HL-60 (cell line): ENCODE data around the gene BDH1.

Experiments
- DNase-seq, 2 experiments: peaks; one replicate each; pipeline ENCODE4 v3.0.0-alpha.2; 2010 to 2020; ENCODE audit warnings: low read depth in 1 of 2, low spot score in 1 of 2
- H3K27ac ChIP-seq: fragments of 250-450 bp; sonication (Bioruptor Pico); replicated peaks from 2 replicates; pipeline ENCODE4 v1.5.1; 2020; ENCODE audit warnings: mild to moderate bottlenecking, moderate library complexity
- H3K27me3 ChIP-seq: fragments of 250-450 bp; sonication (Bioruptor Pico); 2 replicates; pipeline ENCODE4 v1.5.1; 2021; ENCODE audit warnings: mild to moderate bottlenecking, moderate library complexity; ENCODE audit not compliant: insufficient read depth, poor library complexity, severe bottlenecking
- H3K4me3 ChIP-seq: replicated peaks from 2 replicates; pipeline ENCODE4 v1.5.1; 2011; ENCODE audit warnings: mild to moderate bottlenecking, control low read depth, low read length; ENCODE audit not compliant: insufficient read depth
- GABPA ChIP-seq: IDR thresholded peaks from 2 replicates; pipeline ENCODE4 v1.6.1; 2012; ENCODE audit warnings: low read depth
- POLR2AphosphoS5 ChIP-seq: IDR thresholded peaks from 2 replicates; pipeline ENCODE4 v1.6.1; 2012; ENCODE audit warnings: low read depth
- SPI1 ChIP-seq: IDR thresholded peaks from 2 replicates; pipeline ENCODE4 v1.6.1; 2012; ENCODE audit warnings: low read depth, mild to moderate bottlenecking, borderline replicate concordance
- TF ChIP-seq, protein P1 (sequence below): IDR thresholded peaks from one replicate; pipeline ENCODE4 v1.5.1; 2011; ENCODE audit warnings: low read length, control low read depth, inconsistent platforms; ENCODE audit not compliant: insufficient read depth
- TF ChIP-seq, protein P2 (sequence below): IDR thresholded peaks from 2 replicates; pipeline ENCODE4 v1.6.1; 2012; ENCODE audit warnings: low read depth; ENCODE audit not compliant: insufficient replicate concordance

BDH1 gene

DNA sequence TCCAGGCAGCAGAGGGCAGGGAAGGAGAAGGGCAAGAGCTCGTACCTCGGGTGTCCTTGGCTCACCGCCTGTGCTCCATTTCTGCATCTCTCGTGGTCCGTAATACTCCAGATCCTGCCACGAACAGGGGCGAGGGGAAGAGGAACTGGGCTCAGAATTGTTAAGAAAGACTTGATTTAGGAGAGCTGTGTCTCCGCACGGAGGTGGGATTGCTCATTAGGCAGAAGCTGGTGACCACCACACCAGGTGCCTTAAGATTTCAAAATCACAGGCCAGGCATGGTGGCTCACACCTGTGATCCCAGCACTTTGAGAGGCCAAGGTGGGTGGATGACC is 37.2 kb upstream of the BDH1 start:
- no peak overlapping the region for H3K4me3 ChIP-seq
- no peak for DNase-seq
- H3K27me3 ChIP-seq: no peaks in the 10 kb centered on the region
- TF ChIP-seq SPI1: no peak
- TF ChIP-seq, protein P1, sequence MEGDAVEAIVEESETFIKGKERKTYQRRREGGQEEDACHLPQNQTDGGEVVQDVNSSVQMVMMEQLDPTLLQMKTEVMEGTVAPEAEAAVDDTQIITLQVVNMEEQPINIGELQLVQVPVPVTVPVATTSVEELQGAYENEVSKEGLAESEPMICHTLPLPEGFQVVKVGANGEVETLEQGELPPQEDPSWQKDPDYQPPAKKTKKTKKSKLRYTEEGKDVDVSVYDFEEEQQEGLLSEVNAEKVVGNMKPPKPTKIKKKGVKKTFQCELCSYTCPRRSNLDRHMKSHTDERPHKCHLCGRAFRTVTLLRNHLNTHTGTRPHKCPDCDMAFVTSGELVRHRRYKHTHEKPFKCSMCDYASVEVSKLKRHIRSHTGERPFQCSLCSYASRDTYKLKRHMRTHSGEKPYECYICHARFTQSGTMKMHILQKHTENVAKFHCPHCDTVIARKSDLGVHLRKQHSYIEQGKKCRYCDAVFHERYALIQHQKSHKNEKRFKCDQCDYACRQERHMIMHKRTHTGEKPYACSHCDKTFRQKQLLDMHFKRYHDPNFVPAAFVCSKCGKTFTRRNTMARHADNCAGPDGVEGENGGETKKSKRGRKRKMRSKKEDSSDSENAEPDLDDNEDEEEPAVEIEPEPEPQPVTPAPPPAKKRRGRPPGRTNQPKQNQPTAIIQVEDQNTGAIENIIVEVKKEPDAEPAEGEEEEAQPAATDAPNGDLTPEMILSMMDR: no peak
- no peak for TF ChIP-seq GABPA
- TF ChIP-seq POLR2AphosphoS5: no peak
- TF ChIP-seq, protein P2, sequence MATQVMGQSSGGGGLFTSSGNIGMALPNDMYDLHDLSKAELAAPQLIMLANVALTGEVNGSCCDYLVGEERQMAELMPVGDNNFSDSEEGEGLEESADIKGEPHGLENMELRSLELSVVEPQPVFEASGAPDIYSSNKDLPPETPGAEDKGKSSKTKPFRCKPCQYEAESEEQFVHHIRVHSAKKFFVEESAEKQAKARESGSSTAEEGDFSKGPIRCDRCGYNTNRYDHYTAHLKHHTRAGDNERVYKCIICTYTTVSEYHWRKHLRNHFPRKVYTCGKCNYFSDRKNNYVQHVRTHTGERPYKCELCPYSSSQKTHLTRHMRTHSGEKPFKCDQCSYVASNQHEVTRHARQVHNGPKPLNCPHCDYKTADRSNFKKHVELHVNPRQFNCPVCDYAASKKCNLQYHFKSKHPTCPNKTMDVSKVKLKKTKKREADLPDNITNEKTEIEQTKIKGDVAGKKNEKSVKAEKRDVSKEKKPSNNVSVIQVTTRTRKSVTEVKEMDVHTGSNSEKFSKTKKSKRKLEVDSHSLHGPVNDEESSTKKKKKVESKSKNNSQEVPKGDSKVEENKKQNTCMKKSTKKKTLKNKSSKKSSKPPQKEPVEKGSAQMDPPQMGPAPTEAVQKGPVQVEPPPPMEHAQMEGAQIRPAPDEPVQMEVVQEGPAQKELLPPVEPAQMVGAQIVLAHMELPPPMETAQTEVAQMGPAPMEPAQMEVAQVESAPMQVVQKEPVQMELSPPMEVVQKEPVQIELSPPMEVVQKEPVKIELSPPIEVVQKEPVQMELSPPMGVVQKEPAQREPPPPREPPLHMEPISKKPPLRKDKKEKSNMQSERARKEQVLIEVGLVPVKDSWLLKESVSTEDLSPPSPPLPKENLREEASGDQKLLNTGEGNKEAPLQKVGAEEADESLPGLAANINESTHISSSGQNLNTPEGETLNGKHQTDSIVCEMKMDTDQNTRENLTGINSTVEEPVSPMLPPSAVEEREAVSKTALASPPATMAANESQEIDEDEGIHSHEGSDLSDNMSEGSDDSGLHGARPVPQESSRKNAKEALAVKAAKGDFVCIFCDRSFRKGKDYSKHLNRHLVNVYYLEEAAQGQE: no peak
- no peak overlapping the region for H3K27ac ChIP-seq

DNA sequence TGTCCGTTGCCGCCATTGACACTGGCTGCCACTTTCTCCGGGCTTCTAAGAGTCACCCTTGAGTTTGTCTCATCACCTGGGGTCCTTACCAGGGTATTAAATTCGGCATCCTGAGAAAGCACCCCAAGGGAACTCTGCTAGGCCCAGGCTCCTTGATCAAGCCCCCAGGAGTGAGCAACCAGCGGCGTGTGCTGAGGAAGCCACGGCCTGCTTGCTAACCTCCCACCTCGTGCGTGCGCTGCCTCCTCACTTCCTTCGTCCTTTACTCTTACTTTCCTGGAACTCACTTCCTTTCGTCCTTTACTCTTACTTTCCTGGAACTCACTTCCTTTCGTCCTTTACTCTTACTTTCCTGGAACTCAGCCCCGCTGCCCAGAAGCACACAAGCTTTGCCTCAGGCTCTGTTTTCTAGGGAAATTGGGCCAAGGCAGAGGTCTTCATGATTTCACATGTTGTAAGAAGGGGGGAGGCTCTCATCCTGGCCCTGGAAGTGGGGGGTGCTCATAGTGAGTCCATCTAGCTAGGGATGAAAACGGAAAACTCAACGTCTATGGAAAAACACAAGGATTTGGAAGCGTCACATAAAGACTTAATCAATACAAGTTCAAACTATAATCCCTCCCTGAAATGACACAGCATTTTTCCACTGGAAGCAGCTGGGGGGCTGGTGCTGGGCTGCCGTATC is 36.7 kb upstream of the BDH1 start:
- TF ChIP-seq, protein P1: no peak
- TF ChIP-seq SPI1 (no peak), POLR2AphosphoS5 (no peak), GABPA (no peak)
- TF ChIP-seq, protein P2: no peak
- Histone ChIP-seq H3K27ac (no peak overlapping the region), H3K4me3 (no peak overlapping the region), H3K27me3 (no peaks in the 10 kb centered on the region)
- no peak for DNase-seq

DNA sequence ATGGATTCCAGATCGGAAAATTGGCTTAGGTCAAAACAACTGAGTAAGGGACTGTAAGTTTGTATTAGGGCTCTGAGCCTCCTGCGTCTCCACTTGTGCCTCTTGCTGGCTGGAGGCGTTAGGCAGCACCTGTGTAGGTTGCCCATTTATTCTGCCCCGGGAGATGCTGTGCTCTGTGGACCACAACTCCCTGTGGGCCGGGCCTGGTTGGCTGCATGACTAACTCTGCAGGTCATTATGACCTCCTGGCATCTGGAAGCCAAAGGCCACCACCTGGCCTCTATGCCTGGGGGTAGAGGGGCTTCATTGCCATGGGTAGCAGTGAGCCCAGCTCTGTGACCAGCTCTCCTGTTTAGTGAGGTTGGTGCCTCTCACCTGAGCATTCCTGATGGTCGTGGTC is 36.0 kb upstream of the BDH1 start:
- no peak for DNase-seq
- Histone ChIP-seq H3K27ac (no peak overlapping the region), H3K4me3 (no peak overlapping the region), H3K27me3 (no peaks in the 10 kb centered on the region)
- TF ChIP-seq POLR2AphosphoS5: no peak
- TF ChIP-seq, protein P1: no peak
- no peak for TF ChIP-seq GABPA
- TF ChIP-seq, protein P2: no peak
- no peak for TF ChIP-seq SPI1
